ENCODE data around the gene TRAF5.

DNA sequence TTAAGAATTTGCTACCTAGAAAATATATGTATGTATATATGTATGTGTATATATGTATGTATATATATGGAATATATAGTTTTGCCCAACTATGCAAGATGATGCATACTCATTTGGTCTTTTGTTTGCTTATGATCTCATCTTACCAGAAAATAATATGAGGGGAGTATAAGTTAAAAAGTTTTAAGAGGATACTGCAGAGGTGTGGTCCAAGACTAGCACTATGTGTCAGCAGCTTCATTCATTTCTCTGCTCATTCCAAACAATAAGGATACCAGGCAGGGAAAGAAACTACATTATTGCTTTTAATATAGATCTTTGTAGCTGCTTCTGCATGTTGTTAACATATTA lies 44.6 kb upstream of the TRAF5 start:
- TF ChIP-seq POLR2A (IDR thresholded peaks at IDR 0.05): no peak
- TF ChIP-seq, protein P1, sequence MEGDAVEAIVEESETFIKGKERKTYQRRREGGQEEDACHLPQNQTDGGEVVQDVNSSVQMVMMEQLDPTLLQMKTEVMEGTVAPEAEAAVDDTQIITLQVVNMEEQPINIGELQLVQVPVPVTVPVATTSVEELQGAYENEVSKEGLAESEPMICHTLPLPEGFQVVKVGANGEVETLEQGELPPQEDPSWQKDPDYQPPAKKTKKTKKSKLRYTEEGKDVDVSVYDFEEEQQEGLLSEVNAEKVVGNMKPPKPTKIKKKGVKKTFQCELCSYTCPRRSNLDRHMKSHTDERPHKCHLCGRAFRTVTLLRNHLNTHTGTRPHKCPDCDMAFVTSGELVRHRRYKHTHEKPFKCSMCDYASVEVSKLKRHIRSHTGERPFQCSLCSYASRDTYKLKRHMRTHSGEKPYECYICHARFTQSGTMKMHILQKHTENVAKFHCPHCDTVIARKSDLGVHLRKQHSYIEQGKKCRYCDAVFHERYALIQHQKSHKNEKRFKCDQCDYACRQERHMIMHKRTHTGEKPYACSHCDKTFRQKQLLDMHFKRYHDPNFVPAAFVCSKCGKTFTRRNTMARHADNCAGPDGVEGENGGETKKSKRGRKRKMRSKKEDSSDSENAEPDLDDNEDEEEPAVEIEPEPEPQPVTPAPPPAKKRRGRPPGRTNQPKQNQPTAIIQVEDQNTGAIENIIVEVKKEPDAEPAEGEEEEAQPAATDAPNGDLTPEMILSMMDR (IDR thresholded peaks at IDR 0.05): no peak

All from adrenal gland (tissue), 5 donors.